T47D (cell line): ENCODE measurements around the gene SLC38A6.

Source experiments
- DNase-seq, 2 experiments: peaks; one replicate each; pipeline versions ENCODE4 v3.0.0 to v3.0.0-alpha.2; 2011 to 2012; ENCODE audit warnings: low read depth in 1 of 2, low spot score in 1 of 2
- JUND ChIP-seq: IDR thresholded peaks from 2 replicates; pipeline ENCODE4 v1.6.1; 2012; ENCODE audit warnings: low read depth
- in situ Hi-C: cut with HindIII; loops from 2 replicates; pipeline ENCODE4 v1.10.0; 2016; ENCODE audit warnings: low sequenced_read_pairs, low pct_unique_long_range_greater_than_20kb

Gene SLC38A6

DNA sequence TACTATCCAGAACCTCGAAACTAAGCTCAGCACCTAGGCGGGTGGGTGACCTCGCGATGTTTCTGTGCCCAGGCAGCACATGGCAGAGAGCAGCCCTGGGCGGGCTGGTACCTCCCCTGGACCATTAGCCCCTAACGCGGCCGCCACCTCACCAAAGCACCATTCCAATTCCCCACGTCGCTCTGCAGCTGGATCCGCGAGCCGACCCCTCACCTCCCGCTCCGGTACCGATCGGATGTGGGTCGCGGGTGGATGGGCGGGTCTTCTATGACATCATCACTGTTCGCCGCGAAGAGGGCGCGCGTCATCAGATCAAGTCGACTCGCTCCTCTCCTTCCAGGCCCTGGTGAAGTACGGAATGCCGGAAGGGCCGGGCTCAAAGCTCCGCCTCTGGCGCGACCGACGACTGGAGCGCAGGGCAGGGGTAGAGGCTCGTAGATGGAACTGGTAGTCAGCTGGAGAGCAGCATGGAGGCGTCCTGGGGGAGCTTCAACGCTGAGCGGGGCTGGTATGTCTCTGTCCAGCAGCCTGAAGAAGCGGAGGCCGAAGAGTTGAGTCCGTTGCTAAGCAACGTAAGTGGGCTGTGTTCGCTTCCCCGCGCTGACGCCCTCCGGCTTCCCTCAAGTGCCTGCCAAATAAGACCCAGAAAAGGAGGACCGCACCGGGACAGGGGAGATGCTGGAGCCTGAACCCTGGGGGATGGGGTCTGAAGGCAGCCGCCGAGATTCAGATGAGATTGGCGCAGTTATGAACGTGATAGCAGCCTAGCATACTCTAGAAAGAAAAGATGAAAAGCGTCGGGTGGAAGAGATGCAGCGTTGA is at the start of gene SLC38A6, which contains the start of gene TRMT5:
TSS of gene SLC38A6 (plus strand) at position 435 of the 822 bp plus-strand sequence. CDS start at position 468, 33 bp downstream.
TSS of gene TRMT5 (minus strand) at position 269 of the 822 bp plus-strand sequence. CDS start at position 163, 106 bp downstream.
- in situ Hi-C loops = no loop called here
- TF ChIP-seq JUND = no peak
- DNase-seq = peak; percentile 76 to 97

DNA sequence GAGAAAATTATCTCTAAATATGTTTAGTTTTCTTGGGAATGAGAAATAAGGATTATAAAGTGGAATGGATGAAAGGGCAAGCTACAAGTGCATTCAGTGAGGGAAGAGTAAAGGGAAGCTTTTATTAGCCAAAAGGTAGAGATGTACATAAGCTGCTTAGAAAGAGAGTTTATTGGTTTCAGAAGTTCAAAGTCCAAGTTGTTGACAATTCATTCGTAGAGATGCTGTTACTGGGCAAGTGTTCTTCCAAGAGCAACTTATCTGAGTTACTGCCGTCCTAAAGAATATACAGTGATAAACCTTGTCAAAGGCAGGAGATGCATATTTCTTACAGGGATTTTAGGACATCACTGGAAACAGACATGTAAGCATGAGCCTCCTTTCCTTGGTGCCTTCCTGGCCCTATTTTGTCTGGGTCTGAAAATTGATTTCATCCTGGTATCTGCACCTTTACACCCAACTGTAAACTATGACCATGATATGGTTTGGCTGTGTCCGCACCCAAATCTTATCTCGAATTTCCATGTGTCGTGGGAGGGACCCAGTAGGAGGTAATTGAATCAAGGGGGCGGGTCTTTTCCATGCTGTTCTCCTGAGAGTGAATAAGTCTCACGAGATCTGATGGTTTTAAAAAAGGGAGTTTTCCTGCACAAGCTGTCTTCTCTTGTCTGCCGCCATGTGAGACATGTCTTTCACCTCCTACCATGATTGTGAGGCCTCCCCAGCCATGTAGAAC is 47.0 kb upstream of the SLC38A6 start:
- no peak for DNase-seq
- in situ Hi-C loops = no loop called here

DNA sequence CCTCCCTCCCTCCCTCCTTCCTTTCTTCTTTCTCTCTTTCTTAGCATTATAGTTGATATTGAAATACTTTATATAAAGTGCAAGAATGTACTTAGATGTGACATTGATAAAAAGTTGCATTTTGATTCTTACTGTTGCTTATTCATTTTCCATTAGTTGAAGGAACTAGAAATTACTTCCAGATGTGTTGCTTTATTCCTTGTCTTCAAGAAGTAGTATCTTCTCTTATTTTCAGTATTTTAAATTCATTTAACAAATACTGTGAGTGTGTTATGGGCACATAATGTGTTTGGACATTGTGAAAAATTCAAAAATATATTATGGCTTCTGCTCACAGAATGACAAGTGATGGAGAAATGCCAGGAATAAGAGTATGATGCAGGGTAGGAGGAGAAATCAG is 45.7 kb upstream of the SLC38A6 start:
- no peak for TF ChIP-seq JUND
- in situ Hi-C loops = no loop called here
- no peak for DNase-seq

More for the DNA sequence above, 47.0 kb upstream of the SLC38A6 start:
- TF ChIP-seq JUND = no peak

DNA sequence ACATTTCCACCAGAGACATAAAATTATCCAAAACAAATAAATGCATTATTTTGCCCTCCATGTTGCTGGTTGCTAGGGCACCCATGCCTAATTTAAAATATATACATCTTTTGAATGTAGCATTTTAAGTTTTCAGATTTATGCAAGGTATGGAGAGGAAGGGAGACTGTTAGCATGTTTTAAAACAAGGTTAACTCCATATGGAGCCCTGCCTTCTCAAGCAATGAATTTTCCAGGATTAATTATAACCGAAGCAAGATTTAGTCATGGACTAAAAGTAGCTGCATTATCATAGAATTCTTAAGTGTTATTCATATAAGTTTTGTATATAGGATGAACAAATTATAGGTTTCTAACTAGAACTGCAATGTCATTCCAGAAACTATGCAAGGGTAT is 37.4 kb upstream of the SLC38A6 start:
- no peak for TF ChIP-seq JUND
- no peak for DNase-seq
- in situ Hi-C loops = no loop called here

DNA sequence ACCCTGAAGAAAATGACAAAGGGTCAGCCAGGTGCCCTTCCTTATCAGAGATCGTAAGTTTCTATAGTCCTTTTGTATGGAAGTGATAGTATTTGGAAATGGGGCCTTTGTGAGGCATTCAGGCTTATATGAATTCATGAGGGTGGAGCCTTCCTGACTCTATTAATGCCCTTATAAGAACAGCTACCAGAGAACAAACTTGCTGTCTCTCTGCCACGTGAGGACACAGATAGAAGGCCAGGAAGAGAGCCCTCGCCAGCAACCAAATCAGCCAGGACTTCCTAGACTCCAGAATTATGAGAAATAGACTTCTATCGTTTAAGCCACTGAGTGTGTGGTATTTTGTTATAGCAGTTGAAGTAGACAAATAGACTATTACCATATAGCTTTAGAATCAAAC is 36.8 kb upstream of the SLC38A6 start:
- in situ Hi-C loops = no loop called here
- DNase-seq = no peak
- no peak for TF ChIP-seq JUND

DNA sequence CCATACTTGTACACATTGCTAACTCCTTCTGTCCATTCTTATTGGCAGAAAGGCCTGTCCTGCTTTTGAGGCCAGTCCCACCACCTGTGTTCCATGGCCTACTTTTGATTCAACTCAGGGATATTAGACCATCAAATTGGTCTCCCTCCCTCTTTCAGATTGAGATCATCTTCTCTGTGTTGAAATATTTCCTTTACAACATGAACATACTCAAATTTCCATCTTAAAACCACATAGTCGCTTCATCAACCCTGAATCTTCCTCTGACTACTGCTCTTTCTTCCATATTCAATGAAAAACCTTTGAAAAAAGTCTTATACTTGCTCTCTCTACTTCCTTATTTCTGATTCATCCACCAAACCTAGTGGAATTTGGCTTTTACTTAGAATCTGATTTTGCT is 35.1 kb upstream of the SLC38A6 start:
- no peak for DNase-seq
- TF ChIP-seq JUND = no peak
- in situ Hi-C loops = no loop called here

DNA sequence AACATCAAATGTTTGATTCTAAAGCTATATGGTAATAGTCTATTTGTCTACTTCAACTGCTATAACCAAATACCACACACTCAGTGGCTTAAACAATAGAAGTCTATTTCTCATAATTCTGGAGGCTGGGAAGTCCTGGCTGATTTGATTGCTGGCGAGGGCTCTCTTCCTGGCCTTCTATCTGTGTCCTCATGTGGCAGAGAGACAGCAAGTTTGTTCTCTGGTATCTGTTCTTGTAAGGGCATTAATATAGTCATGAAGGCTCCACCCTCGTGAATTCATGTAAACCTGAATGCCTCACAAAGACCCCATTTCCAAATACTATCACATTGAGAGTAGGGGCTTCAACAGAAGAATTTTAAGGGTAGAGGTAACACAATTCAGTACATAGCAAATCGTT is 34.3 kb upstream of the SLC38A6 start:
- TF ChIP-seq JUND = no peak
- DNase-seq = no peak
- in situ Hi-C loops = no loop called here

DNA sequence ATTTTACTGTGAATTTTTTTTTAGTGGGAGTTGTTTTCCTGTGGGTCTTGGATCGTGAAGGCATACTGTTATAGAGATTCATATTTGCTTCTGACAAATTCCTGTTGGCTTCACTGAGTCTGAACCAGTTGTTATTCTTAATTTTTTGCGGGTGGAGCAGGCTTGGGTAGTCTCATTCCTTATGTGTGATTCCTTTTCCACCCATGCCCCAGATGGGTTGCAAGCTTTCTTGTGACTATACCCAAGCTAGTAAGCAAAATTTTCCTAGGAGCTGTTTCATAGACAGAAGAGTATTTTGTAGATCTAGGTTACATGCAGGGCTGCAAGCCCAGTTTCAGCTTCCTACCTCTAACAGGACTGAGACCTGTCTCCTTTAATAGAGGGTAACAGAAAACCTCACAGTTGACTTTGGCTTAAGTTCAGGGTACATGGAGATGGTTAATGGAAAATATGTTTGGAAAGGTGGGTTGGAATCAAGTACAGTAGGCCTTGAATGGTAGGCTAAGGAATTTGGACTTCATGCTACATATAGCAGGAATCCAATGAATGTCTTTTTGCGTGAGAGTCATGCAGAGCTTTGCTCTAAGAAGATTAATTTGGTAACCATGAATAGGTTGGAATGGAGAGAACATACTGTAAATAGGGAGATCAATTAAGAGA is 29.1 kb upstream of the SLC38A6 start:
- in situ Hi-C loops = no loop called here
- TF ChIP-seq JUND = no peak
- DNase-seq = no peak

DNA sequence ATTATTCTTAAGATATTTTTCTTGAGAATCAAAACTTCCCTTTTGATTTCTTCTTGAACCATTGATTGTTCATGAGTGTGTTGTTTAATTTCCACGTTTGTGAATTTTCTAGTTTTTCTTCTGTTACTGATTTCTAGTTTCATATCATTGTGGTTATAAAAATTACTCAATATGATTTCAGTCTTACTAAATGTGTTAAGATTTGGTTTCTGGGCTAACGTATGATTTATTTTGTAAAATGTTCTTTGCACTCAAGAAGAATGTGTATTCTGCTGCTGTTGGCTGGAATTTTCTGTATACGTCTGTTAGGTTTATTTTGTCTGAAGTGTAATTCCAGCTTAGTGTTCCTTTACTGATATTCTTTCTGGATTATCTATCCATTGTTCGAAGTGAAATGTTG is 24.8 kb upstream of the SLC38A6 start:
- DNase-seq = no peak
- in situ Hi-C loops = no loop called here
- no peak for TF ChIP-seq JUND

DNA sequence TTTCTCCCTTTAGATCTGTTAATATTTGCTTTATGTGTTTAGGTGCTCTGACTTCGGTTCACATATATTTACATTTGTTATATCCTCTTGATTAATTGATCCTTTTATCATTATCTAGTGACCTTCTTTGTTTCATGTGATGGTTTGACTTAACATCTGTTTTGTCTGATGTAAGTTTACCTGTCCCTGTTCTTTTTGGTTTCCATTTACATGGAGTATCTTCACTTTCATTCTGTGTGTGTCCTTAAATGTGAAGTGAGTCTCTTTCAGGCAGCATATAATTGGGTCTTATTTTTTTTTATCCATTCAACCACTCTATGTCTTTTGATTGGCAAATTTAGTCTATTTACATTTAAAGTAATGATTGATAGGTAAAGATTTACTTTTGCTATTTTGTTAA is 24.4 kb upstream of the SLC38A6 start:
- no peak for DNase-seq
- no peak for TF ChIP-seq JUND
- in situ Hi-C loops = no loop called here

DNA sequence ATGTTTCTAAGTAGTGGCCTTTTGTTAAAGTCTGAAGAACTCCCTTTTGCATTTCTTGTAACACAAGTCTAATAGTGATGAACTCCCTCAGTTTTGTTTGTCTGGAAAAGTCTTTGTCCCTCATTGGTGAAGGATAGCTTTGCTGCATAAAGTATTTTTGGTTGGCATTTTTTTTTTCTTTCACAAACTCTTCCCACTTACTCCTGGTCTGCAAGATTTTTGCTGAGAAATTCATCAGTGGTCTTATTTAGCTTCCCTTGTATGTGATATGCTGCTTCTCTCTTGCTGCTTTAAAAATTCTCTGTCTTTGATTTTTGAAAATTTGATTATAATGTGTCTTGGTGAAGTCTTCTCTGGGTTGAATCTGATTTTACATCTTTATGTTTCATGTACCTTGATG is 22.9 kb upstream of the SLC38A6 start:
- in situ Hi-C loops = no loop called here
- no peak for DNase-seq
- no peak for TF ChIP-seq JUND

DNA sequence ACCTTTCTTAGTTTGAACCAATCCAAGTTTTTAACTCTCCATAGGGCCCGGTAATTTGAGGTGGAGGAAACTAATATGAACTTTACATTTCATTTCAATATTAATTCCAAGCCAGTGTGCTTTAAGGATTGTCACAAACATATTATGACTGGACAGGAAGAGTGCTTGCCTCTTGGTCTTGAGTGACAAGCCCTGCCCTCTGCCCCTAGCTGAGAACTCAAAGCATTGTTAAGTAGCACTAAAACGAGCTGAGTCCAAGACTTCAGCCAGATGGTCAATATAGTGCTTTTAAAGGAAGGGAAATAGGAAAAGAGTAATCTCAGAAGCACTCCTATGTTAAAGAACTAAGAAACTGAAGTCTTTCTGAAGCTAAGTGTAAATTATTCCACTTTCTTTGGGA is 17.3 kb upstream of the SLC38A6 start:
- TF ChIP-seq JUND = no peak
- in situ Hi-C loops = no loop called here
- DNase-seq = no peak

DNA sequence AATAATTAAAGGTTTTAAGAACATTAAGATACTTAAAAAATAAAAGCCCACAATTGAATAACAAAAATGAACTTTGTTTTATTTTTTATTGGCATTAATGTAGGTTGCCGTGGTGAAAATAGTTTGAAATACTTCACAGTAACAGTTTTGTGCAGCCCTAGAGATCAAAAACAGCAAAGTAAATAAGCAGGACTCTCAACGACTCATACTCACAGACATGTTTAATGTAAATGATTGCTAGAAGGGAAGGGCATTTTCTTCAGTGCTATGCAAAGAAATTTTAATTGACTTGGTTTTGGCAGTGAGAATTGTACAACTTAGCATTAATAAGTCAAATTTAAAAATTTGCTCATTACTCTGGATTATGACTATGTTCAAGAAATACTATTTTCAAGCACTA is 16.1 kb upstream of the SLC38A6 start:
- DNase-seq = no peak
- TF ChIP-seq JUND = no peak
- in situ Hi-C loops = no loop called here
